ENCODE results near the gene SSBP2. TPM values are rescaled to one million over a fixed set of nuclear protein-coding genes. Genes with fewer than 3 reads are reported as not detected.

SSBP2 gene
- total RNA-seq, 2 donors from 2014 or later: 23.7 to 75.0 TPM

GRCh38 chr5:81590498-81591384 is 160.2 kb downstream of the SSBP2 start:
- no peak for DNase-seq (ENCODE audit: low spot score)
- no peaks in the 10 kb centered on the region for H3K27me3 ChIP-seq (replicated peaks; ENCODE audit: insufficient read depth)
- no peak for TF ChIP-seq CTCF (IDR thresholded peaks at IDR 0.05)
- no peaks in the 10 kb centered on the region for H3K36me3 ChIP-seq
- ATAC-seq (ENCODE audit: insufficient number of reproducible peaks, low FRiP score, low read depth): no peak
- H3K27ac ChIP-seq: no peak overlapping the region
- no peaks in the 10 kb centered on the region for H3K4me1 ChIP-seq (ENCODE audit: control insufficient read depth in 1 of 2, low read depth in 2 of 2)
- peaks cover 6% of the 10 kb centered on the region for H3K9me3 ChIP-seq
- H3K4me3 ChIP-seq: no peak overlapping the region

GRCh38 chr5:81579262-81579924 is 171.5 kb downstream of the SSBP2 start:
- ATAC-seq (ENCODE audit: insufficient number of reproducible peaks, low FRiP score, low read depth): no peak
- TF ChIP-seq CTCF (IDR thresholded peaks at IDR 0.05): no peak
- Histone ChIP-seq H3K36me3 (no peaks in the 10 kb centered on the region), H3K27ac (no peak overlapping the region), H3K9me3 (no peaks in the 10 kb centered on the region), H3K27me3 (replicated peaks; ENCODE audit: insufficient read depth) (no peaks in the 10 kb centered on the region), H3K4me3 (no peak overlapping the region), H3K4me1 (ENCODE audit: control insufficient read depth in 1 of 2, low read depth in 2 of 2) (no peaks in the 10 kb centered on the region)
- DNase-seq (ENCODE audit: low spot score): no peak

- H3K4me3 ChIP-seq: no peak overlapping the region
- H3K9me3 ChIP-seq: no peaks in the 10 kb centered on the region
- H3K4me1 ChIP-seq (ENCODE audit: control insufficient read depth in 1 of 2, low read depth in 2 of 2): no peaks in the 10 kb centered on the region
- no peak for ATAC-seq (ENCODE audit: insufficient number of reproducible peaks, low FRiP score, low read depth)
- no peaks in the 10 kb centered on the region for H3K27me3 ChIP-seq (replicated peaks; ENCODE audit: insufficient read depth)
- H3K36me3 ChIP-seq: no peaks in the 10 kb centered on the region
- TF ChIP-seq CTCF (IDR thresholded peaks at IDR 0.05): no peak
- H3K27ac ChIP-seq: no peak overlapping the region
- DNase-seq (ENCODE audit: low spot score): no peak
These were observed 173.8 kb downstream of the SSBP2 start for GRCh38 chr5:81577091-81577490.

- no peaks in the 10 kb centered on the region for H3K36me3 ChIP-seq
- TF ChIP-seq CTCF (IDR thresholded peaks at IDR 0.05): no peak
- no peaks in the 10 kb centered on the region for H3K27me3 ChIP-seq (replicated peaks; ENCODE audit: insufficient read depth)
- H3K9me3 ChIP-seq: no peaks in the 10 kb centered on the region
- ATAC-seq (ENCODE audit: insufficient number of reproducible peaks, low FRiP score, low read depth): no peak
- H3K4me1 ChIP-seq (ENCODE audit: control insufficient read depth in 1 of 2, low read depth in 2 of 2): peaks cover 5 to 10% of the 10 kb centered on the region in 2 donors
- no peak overlapping the region for H3K27ac ChIP-seq
- DNase-seq (ENCODE audit: low spot score): no peak
- H3K4me3 ChIP-seq: no peak overlapping the region
These were observed 175.0 kb downstream of the SSBP2 start for GRCh38 chr5:81575924-81576323.

GRCh38 chr5:81572201-81572600 is 178.7 kb downstream of the SSBP2 start:
- no peaks in the 10 kb centered on the region for H3K36me3 ChIP-seq
- DNase-seq (ENCODE audit: low spot score): no peak
- no peaks in the 10 kb centered on the region for H3K9me3 ChIP-seq
- H3K27ac ChIP-seq: no peak overlapping the region
- ATAC-seq (ENCODE audit: insufficient number of reproducible peaks, low FRiP score, low read depth): no peak
- peaks cover 7 to 10% of the 10 kb centered on the region in 2 donors for H3K4me1 ChIP-seq (ENCODE audit: control insufficient read depth in 1 of 2, low read depth in 2 of 2)
- no peak for TF ChIP-seq CTCF (IDR thresholded peaks at IDR 0.05)
- no peaks in the 10 kb centered on the region for H3K27me3 ChIP-seq (replicated peaks; ENCODE audit: insufficient read depth)
- no peak overlapping the region for H3K4me3 ChIP-seq

All from thoracic aorta (tissue), 2 donors.